NCI-H1436 (cell line): ENCODE measurements around the gene PPP2R2B.
A peak's percentile ranks its signal among the peaks of the same experiment; 100 is the strongest.
"Not testable (repeated sequence)": the region's sequence is repeated elsewhere in the genome, so short reads cannot be mapped to it uniquely, and the experiment has no call there.

Experiments used
- DNase-seq: peaks from one replicate; lab custom pipeline; 2025; lab: John Stamatoyannopoulos, UW

The PPP2R2B gene

DNA sequence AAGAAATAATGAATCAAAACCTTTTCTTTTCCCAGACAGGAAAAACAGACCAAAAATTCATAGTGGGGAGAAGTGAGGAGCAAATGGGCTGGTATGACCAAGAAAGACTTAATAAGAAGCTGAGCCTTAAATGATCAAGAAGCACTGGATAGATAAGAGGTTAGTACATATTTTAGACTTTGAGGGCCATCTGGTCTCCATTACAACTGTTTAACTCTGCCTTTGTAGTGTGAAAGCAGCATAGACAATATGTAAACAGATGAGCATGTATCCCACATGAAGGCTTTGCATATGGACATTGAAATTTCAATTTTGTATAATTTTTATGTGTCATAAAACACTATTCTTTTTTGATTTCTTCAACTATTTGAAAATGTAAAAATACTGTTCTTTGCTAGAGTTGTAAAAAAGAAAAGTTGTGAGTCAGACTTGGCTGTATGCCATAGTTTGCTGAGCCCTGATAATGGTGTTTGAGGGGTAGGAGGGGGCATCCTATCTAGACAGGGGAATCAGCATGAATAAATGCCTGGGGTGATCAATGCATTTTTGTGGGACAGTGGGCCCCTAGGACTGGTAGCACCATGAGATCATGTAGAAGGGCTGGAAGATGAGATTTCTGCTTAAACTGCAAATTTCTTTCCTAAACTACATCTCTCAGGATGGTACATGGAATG lies 270.8 kb downstream of the PPP2R2B start:
- no peak for DNase-seq

DNA sequence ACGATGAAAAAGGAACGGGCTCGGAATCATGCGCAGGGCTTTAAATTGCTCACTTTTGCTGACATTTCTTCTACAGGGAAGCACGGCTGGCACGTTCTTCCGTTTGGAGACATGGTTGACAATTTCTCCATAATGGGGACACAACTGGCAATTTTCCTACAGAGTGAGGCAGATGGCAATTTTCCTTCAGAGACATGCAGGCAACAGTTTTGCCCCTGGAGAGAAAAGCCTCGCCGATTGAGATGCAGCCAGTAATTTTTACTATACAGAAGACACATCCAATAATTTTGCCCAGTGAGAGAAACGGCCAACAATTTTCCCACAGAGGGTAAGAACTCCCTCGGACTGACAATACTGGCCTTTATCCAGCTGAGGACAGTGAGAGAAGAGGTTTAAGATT lies 271.7 kb downstream of the PPP2R2B start:
- no peak for DNase-seq

DNA sequence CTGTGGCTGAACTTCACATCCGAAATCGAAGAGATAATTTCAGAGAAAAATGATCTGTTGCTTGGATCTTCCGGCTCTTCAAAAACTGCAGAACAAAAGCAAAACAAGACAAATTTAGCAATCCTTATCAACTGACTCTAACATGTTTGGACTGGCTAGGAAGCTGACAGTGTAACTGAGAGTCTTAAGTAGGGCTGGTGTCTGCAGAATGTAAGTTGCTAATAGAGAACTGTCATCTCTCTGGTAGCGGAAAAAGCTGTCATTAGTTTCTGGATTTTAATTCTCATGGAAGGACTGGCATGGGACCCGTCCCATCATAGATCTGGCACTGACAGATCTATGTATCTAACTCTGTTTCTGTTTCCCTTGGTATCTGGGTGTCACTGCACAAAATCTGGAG lies 278.2 kb downstream of the PPP2R2B start:
- no peak for DNase-seq

DNA sequence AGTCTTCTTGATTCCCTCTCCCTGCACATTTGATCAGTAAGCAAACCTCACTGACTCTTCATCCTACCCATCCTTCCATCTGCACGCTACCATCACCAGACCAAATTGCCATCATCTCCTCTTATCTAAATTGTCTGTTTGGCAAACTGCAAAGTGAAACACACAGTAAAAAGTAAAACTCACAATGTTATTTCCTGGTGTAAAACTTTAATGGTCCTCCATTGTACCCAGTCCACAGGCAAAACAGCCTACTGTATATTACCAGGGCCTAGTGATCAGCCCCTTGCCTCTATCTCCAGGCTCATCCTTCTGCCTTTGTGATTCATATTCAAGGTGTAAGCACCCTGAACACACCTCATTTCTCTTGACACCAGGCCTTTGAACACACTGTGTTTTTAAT lies 279.3 kb downstream of the PPP2R2B start:
- DNase-seq: no peak

DNA sequence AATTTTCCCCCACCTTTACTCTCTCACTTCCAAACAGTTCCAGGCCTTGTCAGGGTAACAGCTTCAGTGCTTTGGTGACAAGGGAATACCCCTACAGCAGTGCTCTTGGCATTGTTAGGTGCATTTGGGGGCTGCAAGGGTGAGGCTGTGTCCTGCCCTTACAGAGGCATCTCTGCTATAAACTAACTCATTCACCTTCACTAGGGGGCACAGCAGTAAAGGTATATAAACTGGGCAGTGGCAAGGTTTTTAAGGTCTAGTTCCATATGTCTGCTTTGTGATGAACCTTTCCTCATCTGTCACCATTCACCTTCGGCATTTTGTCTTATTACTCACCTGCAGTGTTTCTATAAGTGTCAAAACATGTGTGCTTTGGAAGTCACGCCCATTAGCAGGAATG lies 283.5 kb downstream of the PPP2R2B start:
- DNase-seq: no peak

DNA sequence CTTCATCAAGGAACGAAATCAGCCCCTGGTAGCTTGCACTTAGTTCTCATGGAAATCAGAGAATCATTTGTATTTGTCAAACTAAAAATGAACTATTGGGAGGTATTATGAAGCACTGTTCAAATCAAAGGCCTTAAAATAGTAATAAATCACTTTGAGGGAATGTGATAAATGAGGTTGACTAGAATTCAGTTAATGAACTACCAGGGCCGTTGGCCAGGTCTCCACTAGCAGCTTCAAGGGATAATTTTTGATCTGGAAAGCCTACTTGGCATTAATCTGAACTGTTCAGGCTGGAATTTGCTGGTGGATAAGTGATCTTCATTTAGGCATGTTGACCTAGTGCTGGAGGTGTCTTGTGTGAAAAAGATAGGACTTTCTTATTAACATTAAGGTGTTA lies 286.2 kb downstream of the PPP2R2B start:
- no peak for DNase-seq

DNA sequence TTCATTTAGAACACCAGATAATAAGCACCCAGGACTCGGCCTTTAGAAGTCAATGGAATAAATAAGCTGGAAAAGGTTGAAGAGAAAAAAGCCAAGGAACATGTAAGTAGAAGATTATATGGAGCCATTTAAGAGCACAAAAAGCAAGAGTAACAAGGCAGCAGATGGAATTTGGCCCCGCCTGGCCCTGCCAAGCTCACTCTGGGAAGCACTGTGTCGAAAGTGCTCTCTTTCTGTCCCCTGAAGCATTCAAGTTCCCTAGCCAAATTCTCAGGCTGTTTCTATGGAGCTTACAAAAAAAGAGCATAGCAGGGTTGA lies 289.6 kb downstream of the PPP2R2B start:
- no peak for DNase-seq

DNA sequence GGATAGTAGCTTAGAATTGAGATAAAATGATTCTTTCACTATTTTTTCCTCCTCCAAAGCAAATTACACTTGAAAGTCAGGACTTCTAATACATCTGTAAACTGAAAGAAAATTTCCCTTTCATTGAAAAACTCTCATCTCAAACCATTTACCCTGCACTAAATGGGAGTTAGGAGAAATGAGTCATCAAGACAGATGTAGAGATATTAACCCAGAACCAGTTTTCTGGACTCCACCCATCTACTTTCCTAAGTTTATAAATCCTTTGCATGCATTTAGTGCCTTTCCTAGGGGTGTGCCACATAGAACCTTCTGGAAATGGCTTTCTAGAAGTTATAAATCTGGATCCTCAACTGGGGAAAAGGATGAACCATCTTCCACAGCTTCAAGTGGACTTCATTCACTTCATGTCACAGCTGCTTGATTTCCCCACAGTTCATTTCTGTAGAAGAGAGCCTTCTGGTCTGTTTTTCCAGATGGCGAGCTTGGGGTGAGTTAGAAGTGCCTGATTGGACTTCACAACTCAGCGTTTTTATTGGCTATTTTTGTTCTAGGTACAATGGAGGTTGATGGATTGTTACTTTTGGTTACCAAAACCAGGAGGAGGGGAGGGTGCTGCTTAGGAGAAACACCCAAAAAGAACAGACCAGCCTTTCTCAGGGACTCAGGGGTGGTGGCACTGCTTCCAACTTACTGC lies 290.1 kb downstream of the PPP2R2B start:
- DNase-seq: no peak

DNA sequence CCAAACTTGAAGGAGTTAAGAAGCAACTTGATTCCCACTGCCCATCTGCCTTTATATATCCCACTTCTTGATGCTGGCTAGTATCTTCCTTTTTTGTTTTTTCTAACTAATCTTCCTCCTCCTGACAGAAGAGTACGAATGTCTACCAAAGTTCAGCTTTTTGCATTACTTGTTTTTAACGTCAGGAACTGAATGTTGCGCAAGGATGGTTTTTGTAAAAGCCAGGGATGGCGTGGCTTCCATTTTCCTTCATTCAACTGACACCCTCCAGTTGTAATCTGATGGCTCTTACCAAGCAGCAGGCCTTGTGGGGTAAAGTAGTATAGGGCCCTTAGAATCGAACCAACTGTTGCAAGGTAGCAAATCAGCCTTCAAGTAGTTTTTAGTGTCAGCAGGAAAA lies 291.8 kb downstream of the PPP2R2B start:
- no peak for DNase-seq

DNA sequence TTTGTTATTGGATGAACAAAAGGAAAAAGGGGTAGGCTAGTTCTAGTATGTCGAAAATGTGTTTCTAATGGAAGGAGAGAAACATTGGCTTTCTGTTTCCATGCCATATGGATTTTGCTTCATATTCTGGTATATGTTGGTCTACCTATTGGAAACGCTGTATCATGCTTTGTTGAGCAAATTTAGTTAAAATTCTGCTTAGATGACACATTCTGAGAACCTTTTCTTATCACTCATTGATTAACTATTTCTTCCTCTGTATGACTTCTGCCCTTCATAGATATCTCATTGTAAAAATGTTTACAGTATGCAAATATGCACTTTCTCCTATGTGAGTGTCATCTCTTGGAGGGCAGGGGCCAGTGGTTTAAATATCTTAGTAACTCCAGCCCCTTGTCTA lies 293.8 kb downstream of the PPP2R2B start:
- no peak for DNase-seq

DNA sequence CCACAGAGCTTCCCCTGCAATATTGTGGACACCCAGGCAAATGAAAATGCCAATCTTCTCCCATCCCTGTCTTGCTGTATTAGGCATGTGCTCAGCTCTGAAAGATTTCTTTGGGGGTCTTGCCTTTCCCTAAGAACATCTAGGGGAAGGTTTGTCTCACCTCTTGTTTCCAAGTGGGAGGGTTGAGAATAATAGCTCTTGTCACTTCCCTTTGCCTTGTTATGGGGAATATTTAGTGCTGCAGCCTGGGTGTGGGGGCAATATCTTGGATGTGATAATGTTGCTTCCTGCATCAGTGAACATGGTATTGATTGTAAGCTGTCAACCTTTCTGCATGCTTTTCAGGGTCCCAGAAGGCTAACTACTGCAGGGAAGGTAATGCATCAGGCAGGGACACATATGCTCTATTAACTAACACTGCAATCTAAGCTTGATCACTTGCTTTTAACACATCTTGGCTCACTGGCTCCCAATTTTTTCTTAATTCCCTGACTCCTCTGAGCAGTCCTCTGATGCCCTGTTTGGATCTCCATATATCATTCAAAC lies 296.4 kb downstream of the PPP2R2B start:
- no peak for DNase-seq

DNA sequence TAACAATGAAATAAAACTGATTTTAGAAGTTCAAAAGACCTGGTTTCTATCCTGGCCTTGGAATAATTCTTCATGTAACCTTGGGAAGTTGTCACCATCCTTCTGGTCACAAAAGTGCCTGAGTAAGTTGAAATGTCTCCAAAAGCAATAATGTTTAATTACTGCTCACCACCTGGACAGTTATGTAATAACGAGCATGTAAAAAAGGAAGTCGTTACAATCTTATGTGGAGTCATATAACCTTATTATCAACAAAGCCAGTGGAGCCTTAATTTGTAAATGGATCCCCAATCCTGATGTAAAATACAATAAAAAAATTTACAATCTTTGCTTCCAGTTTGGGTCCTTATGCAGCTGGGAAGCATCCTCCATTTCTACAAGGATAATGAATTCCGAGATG lies 298.3 kb downstream of the PPP2R2B start:
- DNase-seq: peak; percentile 3

DNA sequence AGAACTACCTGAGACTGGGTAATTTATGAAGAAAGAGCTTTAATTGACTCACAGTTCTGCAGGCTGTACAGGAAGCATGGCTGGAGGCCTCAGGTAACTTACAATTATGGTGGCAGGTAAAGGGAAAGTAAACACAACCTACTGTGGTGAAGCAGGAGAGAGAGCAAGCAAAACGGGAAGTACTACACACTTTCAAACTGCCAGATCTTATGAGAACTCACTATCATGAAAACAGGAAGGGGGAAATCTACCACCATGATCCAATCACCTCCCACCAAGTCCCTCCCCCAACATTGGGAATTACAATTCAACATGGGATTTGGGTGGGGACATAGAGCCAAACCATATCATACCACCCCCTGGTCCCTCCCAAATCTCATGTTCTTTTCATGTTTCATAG lies 303.8 kb downstream of the PPP2R2B start:
- no peak for DNase-seq

DNA sequence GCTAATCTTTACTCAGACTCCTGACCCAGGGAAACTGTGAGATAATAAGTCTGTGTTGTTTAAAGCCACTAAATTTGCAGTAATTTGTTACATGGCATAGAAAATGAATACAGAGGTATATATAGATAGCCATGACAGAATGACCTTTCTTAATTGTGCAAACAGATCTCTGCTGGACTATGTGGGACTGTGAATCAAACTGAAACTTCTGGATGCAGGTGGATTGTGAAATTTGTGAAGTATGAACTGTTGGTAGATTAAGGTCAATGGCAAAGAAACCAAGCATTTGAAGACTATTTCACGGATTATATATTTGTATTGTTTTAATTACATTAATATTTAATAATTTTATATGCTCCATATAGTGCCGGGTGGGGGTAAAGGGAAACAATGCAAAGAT lies 310.4 kb downstream of the PPP2R2B start:
- no peak for DNase-seq

DNA sequence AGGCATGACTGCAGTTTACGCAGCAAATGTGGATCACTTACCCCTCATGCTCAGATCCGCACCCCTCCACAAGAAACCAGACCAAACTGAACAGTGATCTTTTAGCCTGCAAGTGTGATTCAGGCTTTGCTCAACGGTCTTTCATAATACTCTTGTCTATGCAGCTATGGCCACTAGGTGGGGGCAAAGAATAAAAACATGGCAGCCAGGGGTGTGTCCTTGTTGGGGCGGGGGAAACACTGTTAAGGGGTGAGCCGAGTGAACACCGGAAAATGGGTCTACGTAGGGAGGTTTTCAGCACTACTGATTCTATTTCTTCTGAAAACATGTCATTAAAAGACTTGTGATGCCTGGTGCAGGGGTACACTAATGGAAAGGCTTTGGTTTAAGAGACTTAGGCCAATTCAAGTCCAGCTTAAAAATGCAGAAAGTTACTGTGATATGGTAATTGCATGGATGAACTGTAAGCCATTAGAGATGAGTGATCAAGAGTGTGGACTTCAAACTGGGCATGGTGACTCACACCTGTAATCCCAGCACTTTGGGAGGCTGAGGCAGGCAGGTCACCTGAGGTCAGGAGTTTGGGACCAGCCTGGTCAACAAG lies 312.7 kb downstream of the PPP2R2B start:
- DNase-seq: peak; percentile 77

DNA sequence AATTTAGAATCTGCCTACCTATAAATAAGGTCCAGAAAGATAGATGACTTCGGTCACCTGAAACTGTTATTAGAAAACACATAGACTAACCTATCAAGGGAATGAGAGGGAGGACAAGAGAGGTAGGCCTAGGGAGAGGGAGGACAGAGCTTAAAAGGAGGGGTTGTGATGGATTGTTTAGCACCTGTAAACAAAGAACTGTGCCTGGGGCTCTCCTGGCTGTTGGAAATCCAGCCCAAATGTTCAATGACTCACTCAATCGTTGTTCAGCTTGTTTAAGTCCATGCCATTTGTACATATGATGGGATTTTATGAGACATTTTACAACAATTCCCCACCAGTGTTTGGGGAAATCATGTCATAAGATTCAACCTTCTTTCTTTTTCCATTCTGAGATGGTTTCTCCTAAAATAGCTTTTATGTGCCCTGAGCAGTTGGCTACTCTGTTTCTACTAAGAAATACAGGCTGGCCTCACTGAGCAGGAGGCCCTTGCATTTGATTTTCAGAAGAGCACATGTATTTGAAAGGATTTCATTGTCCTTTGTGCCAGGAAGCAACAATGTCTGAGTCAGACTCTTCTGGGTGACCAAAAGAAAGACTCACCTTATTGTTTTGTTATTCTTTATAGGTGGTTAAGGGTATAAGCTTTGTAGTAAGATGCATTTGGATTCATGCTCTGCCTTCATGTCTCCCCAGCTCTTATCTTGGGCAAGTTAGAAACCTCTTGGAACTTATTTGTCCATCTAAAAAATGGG lies 314.4 kb downstream of the PPP2R2B start:
- DNase-seq: no peak

DNA sequence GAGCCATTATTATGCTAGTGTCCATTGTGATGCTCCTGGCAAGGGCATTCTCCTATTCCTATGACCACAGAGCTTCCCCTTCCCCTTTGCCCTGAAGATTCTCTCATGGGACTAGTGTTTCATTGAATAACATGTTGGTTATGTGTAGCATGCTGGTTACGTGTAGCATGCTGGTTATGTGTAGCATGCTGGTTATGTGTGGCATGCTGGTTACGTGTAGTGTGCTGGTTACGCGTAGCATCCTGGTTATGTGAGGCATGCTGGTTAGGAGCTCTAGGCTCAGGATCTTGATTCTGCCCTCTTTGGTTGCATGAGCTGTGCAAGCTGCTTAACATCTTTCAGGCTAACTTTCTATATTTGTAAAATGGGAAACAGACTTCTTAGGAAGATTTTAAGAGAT lies 316.1 kb downstream of the PPP2R2B start:
- no peak for DNase-seq

DNA sequence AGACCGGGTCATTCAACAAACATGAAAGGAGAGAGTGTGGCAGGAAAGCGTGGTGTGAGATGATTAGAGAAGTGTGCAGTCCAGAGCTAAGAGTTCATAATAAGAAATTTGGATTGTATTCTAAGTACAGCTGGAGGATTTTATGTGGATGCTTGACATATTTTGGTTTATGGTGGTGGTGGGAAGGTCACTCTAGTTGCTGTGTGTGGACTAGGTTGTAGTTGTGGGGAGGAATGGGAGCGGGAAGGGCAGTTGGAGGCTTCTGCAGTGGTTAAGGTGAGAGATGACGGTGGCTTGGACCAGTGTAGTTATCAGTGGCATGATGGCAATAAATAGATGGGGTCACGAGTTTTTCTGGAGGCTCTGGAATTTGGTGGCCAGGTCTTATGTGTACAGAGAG lies 316.8 kb downstream of the PPP2R2B start:
- no peak for DNase-seq

DNA sequence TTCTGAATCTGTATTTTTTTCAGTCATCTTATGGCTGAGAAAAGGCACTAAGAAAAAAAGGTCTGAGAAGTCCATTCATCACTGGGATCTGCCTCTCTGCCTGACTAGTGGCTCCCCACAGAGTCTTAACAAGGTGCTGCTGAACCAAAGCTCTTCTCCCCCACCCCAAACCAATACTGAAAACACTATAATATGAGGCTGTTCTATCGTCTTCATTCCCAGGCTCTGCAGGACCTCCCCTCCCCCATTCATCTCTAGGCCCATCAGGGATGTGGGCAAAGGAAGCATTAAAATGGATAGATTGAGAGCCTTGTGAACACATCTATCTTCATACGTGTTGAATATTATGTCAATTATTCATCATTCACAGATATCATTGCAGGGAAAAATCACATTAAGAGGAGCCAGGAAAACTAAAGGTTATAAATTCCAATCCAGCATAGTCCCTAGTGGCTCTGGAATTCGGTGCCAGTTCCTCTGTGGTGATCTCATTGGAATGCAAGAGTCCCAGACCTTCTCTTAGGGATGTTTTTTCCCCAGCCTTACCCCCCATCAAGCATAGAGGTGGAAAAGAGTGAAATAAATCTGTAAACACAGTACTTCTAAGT lies 318.2 kb downstream of the PPP2R2B start:
- DNase-seq: no peak

DNA sequence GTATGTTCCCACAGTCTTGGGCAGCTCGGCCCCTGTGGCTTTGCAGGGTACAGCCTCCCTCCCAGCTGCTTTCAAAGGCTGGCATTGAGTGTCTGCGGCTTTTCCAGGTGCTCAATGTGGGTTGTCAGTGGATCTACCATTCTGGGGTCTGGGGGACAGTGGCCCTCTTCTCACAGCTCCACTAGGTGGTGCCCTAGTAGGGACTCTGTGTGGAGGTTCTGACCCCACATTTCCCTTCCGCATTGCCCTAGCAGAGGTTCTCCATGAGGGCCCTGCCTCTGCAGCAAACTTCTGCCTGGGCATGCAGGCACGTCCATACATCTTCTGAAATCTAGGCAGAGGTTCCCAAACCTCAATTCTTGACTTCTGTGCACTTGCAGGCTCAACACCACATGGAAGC lies 321.7 kb downstream of the PPP2R2B start:
- DNase-seq: not testable (repeated sequence)

DNA sequence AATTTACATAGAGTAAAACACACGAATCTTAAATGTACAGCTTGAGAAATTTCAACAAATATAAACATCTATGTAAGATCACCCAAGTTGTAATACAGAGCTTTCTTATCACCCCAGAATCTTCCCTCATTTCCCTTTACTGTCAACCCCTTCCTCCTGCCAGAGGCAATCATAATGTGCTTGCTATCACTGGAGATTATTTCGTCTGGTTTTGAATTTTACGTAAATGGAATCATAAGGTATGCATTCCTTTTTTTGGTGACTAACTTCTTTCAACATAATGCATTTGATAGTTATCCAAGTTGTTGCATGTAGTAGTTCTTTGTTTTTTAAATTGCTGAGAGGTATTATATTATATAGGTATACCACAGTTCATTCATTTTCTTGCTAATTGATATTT lies 325.1 kb downstream of the PPP2R2B start:
- no peak for DNase-seq

DNA sequence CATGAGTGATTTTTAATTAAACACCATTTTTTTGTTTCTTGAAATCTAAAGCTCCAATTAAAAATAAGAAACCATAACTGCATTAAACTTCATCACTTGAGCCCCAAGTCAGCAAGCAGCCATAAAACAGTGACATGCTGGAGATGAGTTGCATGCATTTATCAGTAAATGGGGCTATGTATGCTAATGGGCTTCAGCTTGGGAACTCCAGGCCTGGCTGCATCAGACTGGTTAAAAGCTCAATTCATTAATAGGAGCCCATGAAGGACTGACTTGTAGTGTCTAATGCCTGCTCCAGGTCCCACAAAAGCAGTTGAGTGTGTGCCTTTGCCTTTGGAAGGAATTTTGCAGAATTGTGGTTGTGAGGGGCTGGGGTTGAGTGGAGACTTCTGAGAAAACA lies 328.9 kb downstream of the PPP2R2B start:
- DNase-seq: no peak
